GM12801 (cell line): ENCODE results near the gene RNASE8.

ENCODE experiments used
- TF ChIP-seq, protein P1 (sequence below): IDR thresholded peaks from one replicate; pipeline ENCODE4 v1.5.1; 2011; ENCODE audit warnings: control low read depth; ENCODE audit not compliant: insufficient read length; ENCODE audit errors: extremely low read depth

Gene RNASE8

GRCh38 chr14:21104448-21105060 lies 46.9 kb downstream of the RNASE8 start:
- TF ChIP-seq, protein P1, sequence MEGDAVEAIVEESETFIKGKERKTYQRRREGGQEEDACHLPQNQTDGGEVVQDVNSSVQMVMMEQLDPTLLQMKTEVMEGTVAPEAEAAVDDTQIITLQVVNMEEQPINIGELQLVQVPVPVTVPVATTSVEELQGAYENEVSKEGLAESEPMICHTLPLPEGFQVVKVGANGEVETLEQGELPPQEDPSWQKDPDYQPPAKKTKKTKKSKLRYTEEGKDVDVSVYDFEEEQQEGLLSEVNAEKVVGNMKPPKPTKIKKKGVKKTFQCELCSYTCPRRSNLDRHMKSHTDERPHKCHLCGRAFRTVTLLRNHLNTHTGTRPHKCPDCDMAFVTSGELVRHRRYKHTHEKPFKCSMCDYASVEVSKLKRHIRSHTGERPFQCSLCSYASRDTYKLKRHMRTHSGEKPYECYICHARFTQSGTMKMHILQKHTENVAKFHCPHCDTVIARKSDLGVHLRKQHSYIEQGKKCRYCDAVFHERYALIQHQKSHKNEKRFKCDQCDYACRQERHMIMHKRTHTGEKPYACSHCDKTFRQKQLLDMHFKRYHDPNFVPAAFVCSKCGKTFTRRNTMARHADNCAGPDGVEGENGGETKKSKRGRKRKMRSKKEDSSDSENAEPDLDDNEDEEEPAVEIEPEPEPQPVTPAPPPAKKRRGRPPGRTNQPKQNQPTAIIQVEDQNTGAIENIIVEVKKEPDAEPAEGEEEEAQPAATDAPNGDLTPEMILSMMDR: peak; percentile 68

DNA sequence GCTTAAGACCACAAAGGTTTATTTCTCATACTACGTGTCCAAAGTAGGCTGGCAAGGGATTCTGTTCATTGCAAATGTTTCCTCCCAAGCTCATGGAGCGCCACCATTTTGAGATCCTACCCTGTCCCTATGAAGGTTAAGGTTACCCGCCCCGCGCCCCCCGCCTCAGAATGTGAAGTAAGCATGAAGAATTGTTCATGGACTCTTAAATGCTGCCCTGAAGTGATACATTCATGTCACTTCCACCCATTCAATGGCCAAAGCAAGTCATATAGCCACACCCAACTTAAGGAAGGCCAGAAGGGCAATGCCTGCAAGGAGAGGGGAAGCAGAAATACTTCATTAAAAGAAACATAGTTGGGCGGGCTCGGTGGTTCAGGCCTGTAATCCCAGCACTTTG lies 47.5 kb downstream of the RNASE8 start:
- TF ChIP-seq, protein P1: no peak

DNA sequence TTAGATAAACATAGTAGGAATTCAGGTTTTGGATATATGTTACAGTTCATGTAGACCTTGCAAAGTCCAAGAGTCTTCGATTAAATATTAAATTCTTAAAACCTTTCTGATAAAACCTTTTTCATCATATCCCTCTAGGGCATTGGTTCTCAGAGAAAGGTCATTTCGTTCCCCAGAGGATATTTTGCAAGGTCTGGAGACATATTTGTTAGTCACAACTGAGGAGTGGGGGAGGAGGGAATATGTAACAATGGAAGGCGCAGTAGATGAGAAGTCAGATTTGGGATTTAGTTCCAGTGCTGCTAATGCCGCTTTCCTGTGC lies 48.5 kb downstream of the RNASE8 start:
- TF ChIP-seq, protein P1: no peak

GRCh38 chr14:21106498-21107282 lies 49.1 kb downstream of the RNASE8 start:
- TF ChIP-seq, protein P1: peak; percentile 9

- TF ChIP-seq, protein P1: no peak
These were observed 49.7 kb downstream of the RNASE8 start for GRCh38 chr14:21107283-21107800.
